ENCODE data around the gene P2RY12.

DNA sequence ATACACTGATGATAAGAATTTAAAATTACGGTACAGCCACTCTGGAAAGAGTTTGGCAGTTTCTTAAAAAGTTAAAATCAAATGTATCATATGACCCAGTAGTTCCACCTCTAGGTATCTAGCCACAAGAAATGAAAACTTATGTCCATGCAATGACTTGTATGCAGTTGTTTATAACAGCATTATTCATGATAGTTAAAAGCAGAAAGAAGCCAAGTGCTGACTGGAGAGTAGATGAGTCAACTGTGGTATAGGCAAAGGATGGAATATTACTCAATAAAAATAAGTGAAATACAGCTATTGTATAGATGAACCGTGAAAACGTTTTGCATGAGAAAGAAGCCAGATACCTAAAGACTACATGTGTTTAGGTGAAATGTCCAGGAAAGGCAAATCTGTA is 82.8 kb downstream of the P2RY12 start:
- TF ChIP-seq, protein P1, sequence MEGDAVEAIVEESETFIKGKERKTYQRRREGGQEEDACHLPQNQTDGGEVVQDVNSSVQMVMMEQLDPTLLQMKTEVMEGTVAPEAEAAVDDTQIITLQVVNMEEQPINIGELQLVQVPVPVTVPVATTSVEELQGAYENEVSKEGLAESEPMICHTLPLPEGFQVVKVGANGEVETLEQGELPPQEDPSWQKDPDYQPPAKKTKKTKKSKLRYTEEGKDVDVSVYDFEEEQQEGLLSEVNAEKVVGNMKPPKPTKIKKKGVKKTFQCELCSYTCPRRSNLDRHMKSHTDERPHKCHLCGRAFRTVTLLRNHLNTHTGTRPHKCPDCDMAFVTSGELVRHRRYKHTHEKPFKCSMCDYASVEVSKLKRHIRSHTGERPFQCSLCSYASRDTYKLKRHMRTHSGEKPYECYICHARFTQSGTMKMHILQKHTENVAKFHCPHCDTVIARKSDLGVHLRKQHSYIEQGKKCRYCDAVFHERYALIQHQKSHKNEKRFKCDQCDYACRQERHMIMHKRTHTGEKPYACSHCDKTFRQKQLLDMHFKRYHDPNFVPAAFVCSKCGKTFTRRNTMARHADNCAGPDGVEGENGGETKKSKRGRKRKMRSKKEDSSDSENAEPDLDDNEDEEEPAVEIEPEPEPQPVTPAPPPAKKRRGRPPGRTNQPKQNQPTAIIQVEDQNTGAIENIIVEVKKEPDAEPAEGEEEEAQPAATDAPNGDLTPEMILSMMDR (IDR thresholded peaks at IDR 0.05; ENCODE audit: low read depth, low read length) = no peak
- no peak for TF ChIP-seq EZH2phosphoT487 (IDR thresholded peaks at IDR 0.05; ENCODE audit: low read depth)

Measured in OCI-LY3 (cell line).